K562 (cell line): ENCODE measurements around the gene PNMA5. TPM values are rescaled to one million over a fixed set of nuclear protein-coding genes. Genes with fewer than 3 reads are reported as not detected.

Experiments used
- ATAC-seq: fragments of 200-7000 bp; cut with Tn5 transposase; 3 replicates; pipeline ENCODE4 v1.9.1; 2020; ENCODE audit warnings: moderate library complexity
- BruUV-seq: library from RNA; stranded (reverse); fragments of 400-500 nt; replicated peaks from 2 replicates; lab custom pipeline; 2021; lab: Mats Ljungman, UMichigan
- CTCF ChIA-PET: fragments of 300-600 bp; formaldehyde crosslinking; extraction: SDS; loops from one replicate; lab custom pipeline; 2021; ENCODE audit warnings: low intra/inter-chr PET ratio; lab: Yijun Ruan, JAX
- POLR2A ChIA-PET: fragments of 300-600, 350-650 bp; sonication (Branson Sonifier 250); formaldehyde crosslinking; extraction: SDS; loops from one replicate; lab custom pipeline; 2021; ENCODE audit warnings: antibody characterized with exemption, inconsistent platforms; lab: Yijun Ruan, JAX
- DNase-seq, 4 experiments: peaks; one replicate each; pipeline versions ENCODE4 v3.0.0 to v3.0.0-alpha.2; 2011 to 2018; ENCODE audit warnings: low spot score in 3 of 4, mixed read lengths in 3 of 4; ENCODE audit errors: extremely low read depth in 1 of 4
- FAIRE-seq: peaks from 2 replicates; lab custom pipeline; 2011; peaks lifted over from hg19 to GRCh38; lab: Jason Lieb, UNC
- H2AFZ ChIP-seq: 2 replicates; pipeline ENCODE4 v1.6.0; 2011; ENCODE audit warnings: low read depth, low read length, control low read depth, inconsistent platforms
- H3K27ac ChIP-seq: fragments of 200-600 bp; 3 replicates; pipeline ENCODE4 v1.8.0; 2011; ENCODE audit warnings: low read depth, mild to moderate bottlenecking, control low read depth, inconsistent platforms, low read length, moderate library complexity, mixed read lengths; ENCODE audit errors: extremely low read depth
- H3K27me3 ChIP-seq, 2 experiments: fragments of 300-600 bp in 1 of 2; 2 replicates in 1 of 2; 3 replicates in 1 of 2; pipeline versions ENCODE4 v1.6.0 to v1.8.0; 2011; ENCODE audit warnings: inconsistent platforms in 2 of 2, low read length in 2 of 2, mild to moderate bottlenecking in 1 of 2, mixed read lengths in 1 of 2, moderate library complexity in 1 of 2; ENCODE audit not compliant: control insufficient read depth in 2 of 2, insufficient read depth in 2 of 2
- H3K36me3 ChIP-seq: fragments of 300-600 bp; 3 replicates; pipeline ENCODE4 v1.8.0; 2011; ENCODE audit warnings: mild to moderate bottlenecking, low read length, inconsistent platforms; ENCODE audit not compliant: control insufficient read depth, insufficient read depth
- H3K4me1 ChIP-seq, 2 experiments: fragments of 200-600 bp in 1 of 2; replicated peaks in 1 of 2; 2 replicates in 1 of 2; 3 replicates in 1 of 2; pipeline versions ENCODE4 v1.5.1 to v1.8.0; 2011; ENCODE audit warnings: inconsistent platforms in 2 of 2, low read length in 2 of 2, mild to moderate bottlenecking in 1 of 2, mixed read lengths in 1 of 2, moderate library complexity in 1 of 2; ENCODE audit not compliant: control insufficient read depth in 2 of 2, insufficient read depth in 2 of 2
- H3K4me2 ChIP-seq: 2 replicates; pipeline ENCODE4 v1.6.1; 2011; ENCODE audit warnings: low read length, control low read depth, inconsistent platforms, mixed read lengths; ENCODE audit not compliant: insufficient read depth
- H3K4me3 ChIP-seq: fragments of 200-600 bp; sonication (generic), shearing (Covaris generic); 2 replicates; pipeline ENCODE4 v1.5.1; 2016; ENCODE audit warnings: control low read depth, inconsistent platforms
- H3K79me2 ChIP-seq: fragments of 200-600 bp; 3 replicates; pipeline ENCODE4 v1.8.0; 2011; ENCODE audit warnings: low read length, inconsistent platforms; ENCODE audit not compliant: control insufficient read depth, insufficient read depth
- H3K9ac ChIP-seq, 2 experiments: 2 replicates each; pipeline versions ENCODE4 v1.6.0 to v1.6.1; 2011; ENCODE audit warnings: low read depth in 2 of 2, low read length in 2 of 2, control low read depth in 1 of 2, inconsistent platforms in 1 of 2, mild to moderate bottlenecking in 1 of 2, mixed read lengths in 1 of 2; ENCODE audit not compliant: insufficient read depth in 1 of 2
- H3K9me1 ChIP-seq: one replicate; pipeline ENCODE4 v1.6.0; 2011; ENCODE audit warnings: inconsistent platforms, mild to moderate bottlenecking, low read length, moderate library complexity; ENCODE audit not compliant: control insufficient read depth, insufficient read depth
- H3K9me3 ChIP-seq: replicated peaks from 2 replicates; pipeline ENCODE4 v1.5.1; 2011; ENCODE audit warnings: low read depth, low read length, inconsistent platforms; ENCODE audit not compliant: control insufficient read depth, insufficient read depth
- H4K20me1 ChIP-seq: replicated peaks from 2 replicates; pipeline ENCODE4 v1.6.1; 2011; ENCODE audit warnings: low read length, inconsistent platforms, mixed read lengths; ENCODE audit not compliant: control insufficient read depth, insufficient read depth
- ADNP ChIP-seq: fragments of 200-800 bp; sonication (Bioruptor generic); IDR thresholded peaks from 2 replicates; pipeline ENCODE4 v1.6.1; 2016; ENCODE audit warnings: missing genetic modification characterization, missing compliant biosample characterization
- CHD4 ChIP-seq: fragments of 200-600 bp; sonication (generic); IDR thresholded peaks from 3 replicates; pipeline ENCODE4 v1.6.1; 2012; ENCODE audit warnings: low read depth, mild to moderate bottlenecking, mixed read lengths, low read length, inconsistent platforms; ENCODE audit not compliant: insufficient read depth, insufficient replicate concordance, poor library complexity, severe bottlenecking
- CUX1 ChIP-seq: fragments of 200-800 bp; sonication (Bioruptor generic); IDR thresholded peaks from 2 replicates; pipeline ENCODE4 v1.6.1; 2016; ENCODE audit warnings: missing genetic modification characterization, missing compliant biosample characterization
- NRF1 ChIP-seq, 2 experiments: fragments of 450-650 bp; IDR thresholded peaks in 1 of 2; conservative IDR thresholded peaks in 1 of 2; 2 replicates each; pipeline ENCODE4 v1.6.1; 2014; ENCODE audit warnings: mild to moderate bottlenecking in 2 of 2
- PYGO2 ChIP-seq: fragments of 450-650 bp; IDR thresholded peaks from 2 replicates; pipeline ENCODE4 v1.6.1; 2016; ENCODE audit warnings: mild to moderate bottlenecking, missing genetic modification characterization, moderate library complexity, missing compliant biosample characterization
- SAP30 ChIP-seq: fragments of 200-600 bp; sonication (generic); IDR thresholded peaks from 2 replicates; pipeline ENCODE4 v1.6.1; 2012; ENCODE audit warnings: borderline replicate concordance, low read depth, mild to moderate bottlenecking, moderate library complexity, low read length, control low read depth, inconsistent platforms; ENCODE audit not compliant: insufficient read depth, poor library complexity, severe bottlenecking
- SMARCC2 ChIP-seq: fragments of 450-650 bp; IDR thresholded peaks from 2 replicates; pipeline ENCODE4 v1.6.1; 2017; ENCODE audit warnings: antibody characterized with exemption, moderate library complexity, mild to moderate bottlenecking, low read depth
- ZNF224 ChIP-seq: sonication (generic); formaldehyde crosslinking; IDR thresholded peaks from 2 replicates; pipeline ENCODE4 v1.8.0; 2022; ENCODE audit warnings: mild to moderate bottlenecking, missing genetic modification reagents
- WGBS: fragments of 100-300 bp; shearing (Covaris generic); methylation state at CpG from one replicate; pipeline ENCODE4 v1.1.6; 2016; ENCODE audit warnings: low coverage, mixed read lengths; ENCODE audit not compliant: insufficient coverage; ENCODE audit errors: missing lambda C conversion rate; 5-methylcytosine and 5-hydroxymethylcytosine counted together
- in situ Hi-C: fragments of 300-500 bp; cut with MboI; formaldehyde crosslinking; loops from 4 replicates; pipeline ENCODE4 v1.15.0; 2018; ENCODE audit warnings: inconsistent platforms, mixed read lengths
- intact Hi-C: fragments of 100-400 bp; cut with micrococcal nuclease; formaldehyde crosslinking; loops from 2 replicates; pipeline ENCODE4 v1.14.2; 2022
- polyA plus RNA-seq, 8 experiments: library from polyadenylated mRNA; depleted of rRNA in 4 of 8; stranded (reverse) in 5 of 8; unstranded in 3 of 8; fragments of >200 nt; fragmentation: Nextera tagmentation in 2 of 8; fragmentation: Illumina TruSeq in 1 of 8; extraction: Ambion mirVana in 2 of 8; extraction: Trizol in 1 of 8; gene quantifications; 2 replicates each; pipeline versions ENCODE4 v1.2.1 to v1.2.3, GENCODE V29; 2011 to 2014; ENCODE audit warnings: inconsistent platforms in 1 of 8, missing spikeins in 1 of 8
- total RNA-seq, 7 experiments: library from RNA; depleted of rRNA in 6 of 7; stranded (reverse); fragments of >200 nt in 6 of 7; fragmentation: Illumina TruSeq in 2 of 7; extraction: Trizol in 2 of 7; gene quantifications; 2 replicates each; pipeline versions ENCODE4 v1.2.1 to v1.2.3, GENCODE V29; 2011 to 2021; ENCODE audit warnings: low replicate concordance in 1 of 7
- TF ChIP-seq, protein P1 (sequence below), 3 experiments: IDR thresholded peaks in 2 of 3; conservative IDR thresholded peaks in 1 of 3; 2 replicates each; pipeline ENCODE4 v1.5.1; 2011 to 2012; ENCODE audit warnings: low read length in 3 of 3, mild to moderate bottlenecking in 3 of 3, control low read depth in 2 of 3, improper control_type of control experiment in 1 of 3, inconsistent platforms in 1 of 3, low read depth in 1 of 3, mixed read lengths in 1 of 3, moderate library complexity in 1 of 3; ENCODE audit not compliant: insufficient read depth in 2 of 3

PNMA5 gene
- total and polyA plus RNA-seq, 9 of the 15 experiments (the other 6 are each of a cell fraction or from before 2014, with no cell fraction given): 0.03 to 0.20 (median 0.07) TPM; not detected in 3

GRCh38 chrX:152945021-152945979 is 48.6 kb downstream of the PNMA5 start:
- FAIRE-seq (no peak), DNase-seq (no peak), ATAC-seq (no peak)
- no peaks in the 10 kb centered on the region for H3K9me3 ChIP-seq
- POLR2A ChIA-PET: interaction anchor here (0.7 kb wide), 1 partner anchor 8 kb away, joined by 3 read pairs; no protein-coding TSS in a partner anchor
- no peaks in the 10 kb centered on the region for H3K9me1 ChIP-seq
- H3K9ac ChIP-seq: no peak overlapping the region
- WGBS: 68% methylated on average over 11 of the region's 11 CpGs
- intact Hi-C loops: no loop called here
- BruUV-seq: no TSS peak
- H2AFZ ChIP-seq: no peak overlapping the region
- H3K4me1 ChIP-seq: peaks cover 2 to 6% of the 10 kb centered on the region in 2 experiments; a peak in 4 of 5 replicates
- no peaks in the 10 kb centered on the region for H3K36me3 ChIP-seq
- H3K27me3 ChIP-seq: no peaks in the 10 kb centered on the region
- no peak overlapping the region for H3K27ac ChIP-seq
- no peaks in the 10 kb centered on the region for H4K20me1 ChIP-seq
- in situ Hi-C loops: loop anchor here (10.0 kb wide), 1 partner anchor 720 kb away; no protein-coding TSS in a partner anchor
- CTCF ChIA-PET: no interaction called here
- H3K4me3 ChIP-seq: no peak overlapping the region
- H3K4me2 ChIP-seq: no peak overlapping the region
- H3K79me2 ChIP-seq: no peaks in the 10 kb centered on the region
- TF ChIP-seq, protein P1, sequence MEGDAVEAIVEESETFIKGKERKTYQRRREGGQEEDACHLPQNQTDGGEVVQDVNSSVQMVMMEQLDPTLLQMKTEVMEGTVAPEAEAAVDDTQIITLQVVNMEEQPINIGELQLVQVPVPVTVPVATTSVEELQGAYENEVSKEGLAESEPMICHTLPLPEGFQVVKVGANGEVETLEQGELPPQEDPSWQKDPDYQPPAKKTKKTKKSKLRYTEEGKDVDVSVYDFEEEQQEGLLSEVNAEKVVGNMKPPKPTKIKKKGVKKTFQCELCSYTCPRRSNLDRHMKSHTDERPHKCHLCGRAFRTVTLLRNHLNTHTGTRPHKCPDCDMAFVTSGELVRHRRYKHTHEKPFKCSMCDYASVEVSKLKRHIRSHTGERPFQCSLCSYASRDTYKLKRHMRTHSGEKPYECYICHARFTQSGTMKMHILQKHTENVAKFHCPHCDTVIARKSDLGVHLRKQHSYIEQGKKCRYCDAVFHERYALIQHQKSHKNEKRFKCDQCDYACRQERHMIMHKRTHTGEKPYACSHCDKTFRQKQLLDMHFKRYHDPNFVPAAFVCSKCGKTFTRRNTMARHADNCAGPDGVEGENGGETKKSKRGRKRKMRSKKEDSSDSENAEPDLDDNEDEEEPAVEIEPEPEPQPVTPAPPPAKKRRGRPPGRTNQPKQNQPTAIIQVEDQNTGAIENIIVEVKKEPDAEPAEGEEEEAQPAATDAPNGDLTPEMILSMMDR (IDR thresholded peaks at IDR 0.05 in 2 of 3, conservative IDR thresholded peaks at IDR 0.05 in 1 of 3; ENCODE audit: insufficient read depth in 2 of 3, low read depth in 1 of 3, low read length in 3 of 3): no peak
- TF ChIP-seq SMARCC2 (no peak), ADNP (tag) (no peak), NRF1 (conservative IDR thresholded peaks at IDR 0.05 in 1 of 2, IDR thresholded peaks at IDR 0.05 in 1 of 2) (no peak), CHD4 (no peak), SAP30 (no peak), PYGO2 (tag) (no peak), CUX1 (CRISPR knock-in tag) (no peak), ZNF224 (CRISPR knock-in tag) (no peak)
